ENCODE data around the gene C5orf63. TPM values are rescaled to one million over a fixed set of nuclear protein-coding genes. Genes with fewer than 3 reads are reported as not detected.

Gene C5orf63
- total and polyA plus RNA-seq, 10 of the 15 experiments (the other 5 are each of a cell fraction or from before 2014, with no cell fraction given), result 8.7 to 54.3 (median 11.9) TPM

- TF ChIP-seq BCLAF1 (IDR thresholded peaks at IDR 0.05), result no peak
These were observed 15.9 kb upstream of the C5orf63 start (continued) for GRCh38 chr5:127089191-127089590.

- in situ Hi-C loops (cut with MboI) (no loop called here), intact Hi-C loops (cut with micrococcal nuclease; ENCODE audit: unreplicated experiment) (no loop called here)
- Histone ChIP-seq H3K36me3 (ENCODE audit: control insufficient read depth in 2 of 2, insufficient read depth in 2 of 2, low read length in 1 of 2) (no peaks in the 10 kb centered on the region), H3K27ac (ENCODE audit: control insufficient read depth, insufficient read depth) (no peak overlapping the region), H3K4me1 (ENCODE audit: control insufficient read depth, insufficient read depth, low read length) (no peaks in the 10 kb centered on the region), H2AFZ (ENCODE audit: control insufficient read depth, low read depth, low read length) (no peak overlapping the region), H3K9ac (ENCODE audit: control insufficient read depth, insufficient read depth, low read length) (no peak overlapping the region), H3K4me3 (no peak overlapping the region), H3K27me3 (replicated peaks in 1 of 2; ENCODE audit: control insufficient read depth in 2 of 2, insufficient read depth in 2 of 2, low read length in 1 of 2) (no peaks in the 10 kb centered on the region), H3K9me3 (replicated peaks; ENCODE audit: control insufficient read depth, insufficient read depth, low read length) (no peaks in the 10 kb centered on the region), H4K20me1 (ENCODE audit: control insufficient read depth, insufficient read depth) (no peaks in the 10 kb centered on the region), H3K4me2 (ENCODE audit: control insufficient read depth, insufficient read depth) (no peak overlapping the region), H3K79me2 (ENCODE audit: control insufficient read depth, insufficient read depth, low read length) (no peaks in the 10 kb centered on the region)
- POLR2A ChIA-PET, result no interaction called here
- SMC1A ChIA-PET (ENCODE audit: uncharacterized antibody, unreplicated experiment), result interaction anchor here (0.7 to 1.5 kb wide), 2 partner anchors 10 to 56 kb away, joined by 3 to 4 read pairs; no protein-coding TSS in a partner anchor
- DNase-seq (ENCODE audit: low read depth, low spot score) (no peak), ATAC-seq (no peak), FAIRE-seq (no peak)
- WGBS (ENCODE audit: insufficient coverage, insufficient replicate concordance, low lambda C conversion rate, missing lambda C conversion rate), result 25% methylated on average over 1 of the region's 1 CpG
- BruUV-seq (replicated peaks), result no TSS peak
- RAD21 ChIA-PET (ENCODE audit: unreplicated experiment), result no interaction called here
- CTCF ChIA-PET, result no interaction called here
- no peak for TF ChIP-seq HSF1 (IDR thresholded peaks at IDR 0.05; ENCODE audit: low read depth, low read length)
- no peak for TF ChIP-seq NFIC (IDR thresholded peaks at IDR 0.05; ENCODE audit: low read depth, low read length)
- no peak for TF ChIP-seq CTCF (IDR thresholded peaks at IDR 0.05 in 2 of 3, conservative IDR thresholded peaks at IDR 0.05 in 1 of 3; ENCODE audit: control insufficient read depth in 2 of 3, extremely low read depth in 1 of 3, insufficient read depth in 1 of 3, low read depth in 3 of 3, low read length in 3 of 3)
- TF ChIP-seq FOXM1 (IDR thresholded peaks at IDR 0.05; ENCODE audit: low read depth, low read length), result no peak
- TF ChIP-seq E4F1 (IDR thresholded peaks at IDR 0.05; ENCODE audit: borderline replicate concordance, partially characterized antibody), result no peak
- no peak for TF ChIP-seq SUZ12 (IDR thresholded peaks at IDR 0.05; ENCODE audit: unreplicated experiment)
- TF ChIP-seq PKNOX1 (IDR thresholded peaks at IDR 0.05), result no peak
- TF ChIP-seq TBL1XR1 (IDR thresholded peaks at IDR 0.05; ENCODE audit: low read depth, low read length), result no peak
- TF ChIP-seq NFYA (IDR thresholded peaks at IDR 0.05; ENCODE audit: borderline replicate concordance, low read depth, low read length), result no peak
- no peak for TF ChIP-seq CBFB (IDR thresholded peaks at IDR 0.05; ENCODE audit: low read depth)
- TF ChIP-seq HCFC1 (IDR thresholded peaks at IDR 0.05; ENCODE audit: low read length), result no peak
- no peak for TF ChIP-seq TCF3 (IDR thresholded peaks at IDR 0.05; ENCODE audit: borderline replicate concordance, insufficient read depth, low read depth, low read length)
These were observed 14.9 kb upstream of the C5orf63 start for GRCh38 chr5:127088251-127088650.

All from GM12878 (cell line).